ENCODE results near the gene UBE2D3. TPM values are rescaled to one million over a fixed set of nuclear protein-coding genes. Genes with fewer than 3 reads are reported as not detected.
"Not testable (repeated sequence)": the region's sequence is repeated elsewhere in the genome, so short reads cannot be mapped to it uniquely, and the experiment has no call there.

UBE2D3 gene
- total RNA-seq, 2 experiments from 2014 or later: 347 to 363 TPM

DNA sequence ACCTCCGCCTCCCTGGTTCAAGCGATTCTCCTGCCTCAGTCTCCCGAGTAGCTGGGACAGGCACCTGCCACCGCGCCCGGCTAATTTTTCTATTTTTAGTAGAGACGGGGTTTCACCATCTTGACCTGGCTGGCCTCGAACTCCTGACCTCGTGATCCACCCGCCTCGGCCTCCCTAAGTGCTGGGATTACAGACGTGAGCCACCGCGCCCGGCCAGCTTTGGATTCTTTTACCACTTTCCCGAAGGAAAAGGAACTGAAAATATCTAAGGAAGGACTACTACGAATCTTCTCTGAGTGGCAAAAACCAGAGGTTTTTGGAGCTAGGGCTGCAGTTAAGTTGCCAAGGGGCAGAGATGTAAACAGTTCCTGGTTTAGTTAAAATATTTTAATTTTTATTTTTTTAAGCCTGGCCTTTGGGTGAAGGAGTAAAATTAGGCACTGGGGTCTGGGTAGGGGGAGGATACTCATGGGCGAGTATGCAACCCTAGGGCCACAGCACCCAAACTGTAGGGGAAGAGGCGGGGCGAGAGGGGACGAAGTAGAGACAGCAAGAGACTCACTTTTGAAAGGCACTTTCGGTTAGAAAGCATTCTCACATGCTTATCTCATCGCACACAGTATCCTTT, 40.9 kb upstream of the UBE2D3 start:
- peak overlapping the region; percentile 53; the same call in 1 of the 2 replicates for H2AFZ ChIP-seq (ENCODE audit: low read length)
- peaks cover 41% of the 10 kb centered on the region for H3K4me1 ChIP-seq (ENCODE audit: insufficient read depth, low read length, poor library complexity, severe bottlenecking)
- intact Hi-C loops (cut with micrococcal nuclease; ENCODE audit: unreplicated experiment): loop anchor here (1.0 to 5.0 kb wide), 5 partner anchors 40 to 521 kb away; partner anchors contain the start of genes MANBA, SLC39A8 and SLC9B2

DNA sequence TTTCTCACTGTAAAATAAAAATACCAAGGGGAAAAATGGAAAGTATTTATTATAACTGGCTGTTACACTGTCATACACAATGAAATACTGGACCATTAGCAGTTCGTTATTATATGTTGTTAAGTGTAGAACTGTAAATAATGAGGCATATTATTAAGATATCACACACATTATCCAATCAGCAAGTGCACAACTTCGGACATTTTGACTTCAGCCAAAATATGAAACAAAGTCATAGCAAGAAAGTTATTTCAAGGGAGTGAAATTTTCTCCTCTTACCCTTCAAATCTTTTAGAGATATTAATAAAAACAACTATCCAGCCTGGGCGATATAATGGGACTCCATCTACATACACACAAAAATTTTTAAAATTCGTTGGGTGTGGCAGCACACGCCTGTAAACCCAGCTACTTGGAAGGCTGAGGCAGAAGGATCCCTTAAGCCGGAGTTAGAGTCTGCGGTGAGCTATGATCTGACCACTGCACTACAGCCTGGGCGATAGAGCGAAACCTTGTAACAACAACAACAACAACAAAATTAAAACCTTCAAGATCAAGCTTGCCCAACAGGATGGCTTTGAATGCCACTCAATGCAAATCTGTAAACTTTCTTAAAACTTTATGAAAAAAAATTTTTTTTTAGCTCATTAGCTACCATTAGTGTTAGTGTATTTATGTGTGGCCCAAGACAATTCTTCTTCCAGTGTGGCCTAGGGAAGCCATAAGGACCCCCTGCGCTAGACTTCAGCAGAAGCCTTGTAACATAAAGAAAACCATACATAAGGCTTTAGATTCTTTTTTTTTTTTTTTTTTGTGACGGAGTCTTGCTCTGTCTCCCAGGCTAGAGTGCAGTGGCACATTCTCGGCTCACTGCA, 40.2 kb upstream of the UBE2D3 start:
- intact Hi-C loops (cut with micrococcal nuclease; ENCODE audit: unreplicated experiment): loop anchor here (1.0 to 5.0 kb wide), 5 partner anchors 39 to 520 kb away; partner anchors contain the start of genes MANBA, SLC39A8 and SLC9B2
- peak overlapping the region; percentile 74 for H3K4me3 ChIP-seq (ENCODE audit: low read depth, low read length, poor library complexity, severe bottlenecking)

More for the DNA sequence above, 40.9 kb upstream of the UBE2D3 start:
- peaks cover 38% of the 10 kb centered on the region for H3K36me3 ChIP-seq (ENCODE audit: insufficient read depth, low read length)
- BruUV-seq (replicated peaks): TSS peak; percentile 66
- H3K9me3 ChIP-seq (ENCODE audit: low read length): 0 out of 2 replicates have a peak, but pooled peaks cover 9% of the 10 kb centered on the region
- ChIA-PET POLR2A (interaction anchor here (0.6 to 7.1 kb wide), 15 partner anchors 9 to 524 kb away, joined by 3 to 116 read pairs (median 4); partner anchors contain the start of gene UBE2D3), CTCF (ENCODE audit: unreplicated experiment) (interaction anchor here (1.1 to 1.8 kb wide), 2 partner anchors 16 to 40 kb away, joined by 3 to 7 read pairs; no protein-coding TSS in a partner anchor)
- H3K27ac ChIP-seq (ENCODE audit: low read depth, low read length, poor library complexity, severe bottlenecking): peak overlapping the region; percentile 94
- no peaks in the 10 kb centered on the region for H3K9me2 ChIP-seq (ENCODE audit: insufficient read depth, low read length)
- H3K79me2 ChIP-seq (ENCODE audit: insufficient read depth, low read depth, low read length): peaks cover 92% of the 10 kb centered on the region
- H3K4me2 ChIP-seq (ENCODE audit: low read length): peak overlapping the region; percentile 86
- peak; percentile 26 for DNase-seq (ENCODE audit: low spot score)
- H4K20me1 ChIP-seq (ENCODE audit: insufficient read depth, low read length): no peaks in the 10 kb centered on the region
- TF ChIP-seq EZH2phosphoT487 (IDR thresholded peaks at IDR 0.05; ENCODE audit: borderline replicate concordance, low read depth, low read length): no peak
- TF ChIP-seq, protein P1, sequence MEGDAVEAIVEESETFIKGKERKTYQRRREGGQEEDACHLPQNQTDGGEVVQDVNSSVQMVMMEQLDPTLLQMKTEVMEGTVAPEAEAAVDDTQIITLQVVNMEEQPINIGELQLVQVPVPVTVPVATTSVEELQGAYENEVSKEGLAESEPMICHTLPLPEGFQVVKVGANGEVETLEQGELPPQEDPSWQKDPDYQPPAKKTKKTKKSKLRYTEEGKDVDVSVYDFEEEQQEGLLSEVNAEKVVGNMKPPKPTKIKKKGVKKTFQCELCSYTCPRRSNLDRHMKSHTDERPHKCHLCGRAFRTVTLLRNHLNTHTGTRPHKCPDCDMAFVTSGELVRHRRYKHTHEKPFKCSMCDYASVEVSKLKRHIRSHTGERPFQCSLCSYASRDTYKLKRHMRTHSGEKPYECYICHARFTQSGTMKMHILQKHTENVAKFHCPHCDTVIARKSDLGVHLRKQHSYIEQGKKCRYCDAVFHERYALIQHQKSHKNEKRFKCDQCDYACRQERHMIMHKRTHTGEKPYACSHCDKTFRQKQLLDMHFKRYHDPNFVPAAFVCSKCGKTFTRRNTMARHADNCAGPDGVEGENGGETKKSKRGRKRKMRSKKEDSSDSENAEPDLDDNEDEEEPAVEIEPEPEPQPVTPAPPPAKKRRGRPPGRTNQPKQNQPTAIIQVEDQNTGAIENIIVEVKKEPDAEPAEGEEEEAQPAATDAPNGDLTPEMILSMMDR (conservative IDR thresholded peaks at IDR 0.05; ENCODE audit: low read length): no peak
- H3K4me3 ChIP-seq (ENCODE audit: low read depth, low read length, poor library complexity, severe bottlenecking): peak overlapping the region; percentile 74

DNA sequence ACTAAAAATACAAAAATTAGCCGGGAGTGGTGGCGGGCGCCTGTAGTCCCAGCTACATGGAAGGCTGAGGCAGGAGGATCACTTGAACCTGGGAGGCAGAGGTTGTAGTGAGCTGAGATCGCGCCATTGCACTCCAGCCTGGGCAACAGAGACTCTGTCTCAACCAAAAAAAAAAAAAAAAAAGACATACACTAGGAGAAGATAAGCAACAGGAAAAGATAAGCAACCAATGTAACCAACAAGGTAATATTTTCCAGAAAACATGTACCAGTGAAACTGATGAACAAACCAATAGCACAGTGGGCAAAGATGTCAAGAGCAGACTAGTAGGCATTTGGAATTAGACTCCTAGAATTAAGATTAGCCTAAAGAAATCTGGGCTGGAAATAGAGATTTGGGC, 38.0 kb upstream of the UBE2D3 start:
- H3K4me1 ChIP-seq (ENCODE audit: insufficient read depth, low read length, poor library complexity, severe bottlenecking): peaks cover 20% of the 10 kb centered on the region
- H3K4me3 ChIP-seq (ENCODE audit: low read depth, low read length, poor library complexity, severe bottlenecking); DNase-seq (ENCODE audit: low spot score); CTCF ChIA-PET (ENCODE audit: unreplicated experiment); H3K9me2 ChIP-seq (ENCODE audit: insufficient read depth, low read length); H4K20me1 ChIP-seq (ENCODE audit: insufficient read depth, low read length); H2AFZ ChIP-seq (ENCODE audit: low read length); H3K27ac ChIP-seq (ENCODE audit: low read depth, low read length, poor library complexity, severe bottlenecking); BruUV-seq (replicated peaks): not testable (repeated sequence)
- POLR2A ChIA-PET: interaction anchor here (1.0 to 7.1 kb wide), 3 partner anchors 15 to 38 kb away, joined by 3 to 116 read pairs (median 4); partner anchors contain the start of gene UBE2D3
- intact Hi-C loops (cut with micrococcal nuclease; ENCODE audit: unreplicated experiment): loop anchor here (5.0 kb wide), 2 partner anchors 212 to 518 kb away; partner anchors contain the start of genes SLC39A8 and SLC9B2
- H3K36me3 ChIP-seq (ENCODE audit: insufficient read depth, low read length): peaks cover 52% of the 10 kb centered on the region
- H3K9me3 ChIP-seq (ENCODE audit: low read length): peaks cover 21% of the 10 kb centered on the region; the same call in 1 of the 2 replicates
- H3K79me2 ChIP-seq (ENCODE audit: insufficient read depth, low read depth, low read length): peaks cover 92% of the 10 kb centered on the region
- H3K4me2 ChIP-seq (ENCODE audit: low read length): peak overlapping the region; percentile 86

More for the DNA sequence above, 40.2 kb upstream of the UBE2D3 start:
- Histone ChIP-seq H3K9me3 (ENCODE audit: low read length) (peaks cover 12% of the 10 kb centered on the region; the same call in 1 of the 2 replicates), H3K27ac (ENCODE audit: low read depth, low read length, poor library complexity, severe bottlenecking) (peak overlapping the region; percentile 94), H3K36me3 (ENCODE audit: insufficient read depth, low read length) (peaks cover 39% of the 10 kb centered on the region), H3K4me2 (ENCODE audit: low read length) (peak overlapping the region; percentile 86), H3K4me1 (ENCODE audit: insufficient read depth, low read length, poor library complexity, severe bottlenecking) (peaks cover 36% of the 10 kb centered on the region), H3K9me2 (ENCODE audit: insufficient read depth, low read length) (no peaks in the 10 kb centered on the region), H2AFZ (ENCODE audit: low read length) (peak overlapping the region; percentile 53; the same call in 1 of the 2 replicates), H3K79me2 (ENCODE audit: insufficient read depth, low read depth, low read length) (peaks cover 92% of the 10 kb centered on the region), H4K20me1 (ENCODE audit: insufficient read depth, low read length) (no peaks in the 10 kb centered on the region)
- POLR2A ChIA-PET: interaction anchor here (0.6 to 7.1 kb wide), 9 partner anchors 9 to 329 kb away, joined by 3 to 116 read pairs (median 4); partner anchors contain the start of gene UBE2D3
- peak; percentile 50 for DNase-seq (ENCODE audit: low spot score)
- CTCF ChIA-PET (ENCODE audit: unreplicated experiment): interaction anchor here (1.1 to 1.8 kb wide), 2 partner anchors 15 to 39 kb away, joined by 3 to 7 read pairs; no protein-coding TSS in a partner anchor
- BruUV-seq (replicated peaks): no TSS peak
- no peak for TF ChIP-seq EZH2phosphoT487 (IDR thresholded peaks at IDR 0.05; ENCODE audit: borderline replicate concordance, low read depth, low read length)
- TF ChIP-seq, protein P1 (conservative IDR thresholded peaks at IDR 0.05; ENCODE audit: low read length): no peak
